Endodermal cell (in vitro differentiated cells): Measurements from ENCODE around the gene FNDC11. TPM values are rescaled to one million over a fixed set of nuclear protein-coding genes. Genes with fewer than 3 reads are reported as not detected.

Experiments
- DNase-seq: peaks from one replicate; pipeline ENCODE4 v3.0.0-alpha.2; 2017
- H3K27ac ChIP-seq: 2 replicates; pipeline ENCODE4 v1.5.1; 2013; ENCODE audit warnings: mild to moderate bottlenecking, low read depth, low read length, moderate library complexity
- H3K27me3 ChIP-seq: 2 replicates; pipeline ENCODE4 v1.6.1; 2013; ENCODE audit warnings: mild to moderate bottlenecking, low read length, moderate library complexity; ENCODE audit not compliant: insufficient read depth, control insufficient read depth, poor library complexity, severe bottlenecking
- H3K36me3 ChIP-seq: 2 replicates; pipeline ENCODE4 v1.7.0; 2013; ENCODE audit warnings: mild to moderate bottlenecking, low read length, moderate library complexity; ENCODE audit not compliant: control insufficient read depth, insufficient read depth
- H3K4me1 ChIP-seq: one replicate; pipeline ENCODE4 v1.7.0; 2013; ENCODE audit warnings: low read length; ENCODE audit not compliant: control insufficient read depth, insufficient read depth
- H3K4me3 ChIP-seq: 2 replicates; pipeline ENCODE4 v1.5.1; 2013; ENCODE audit warnings: mild to moderate bottlenecking, low read length, moderate library complexity
- H3K9ac ChIP-seq: 2 replicates; pipeline ENCODE4 v1.6.1; 2013; ENCODE audit warnings: mild to moderate bottlenecking, low read length, moderate library complexity; ENCODE audit not compliant: poor library complexity, severe bottlenecking; ENCODE audit errors: extremely low read depth
- H3K9me3 ChIP-seq: 2 replicates; pipeline ENCODE4 v1.6.1; 2013; ENCODE audit warnings: mild to moderate bottlenecking, low read length, moderate library complexity; ENCODE audit not compliant: control insufficient read depth
- H3K27ac Mint-ChIP-seq: 2 replicates; pipeline ENCODE4 v1.8.0; 2020; ENCODE audit warnings: mixed read lengths
- H3K27me3 Mint-ChIP-seq: 2 replicates; pipeline ENCODE4 v1.8.0; 2021; ENCODE audit warnings: mild to moderate bottlenecking, mixed read lengths; ENCODE audit not compliant: insufficient read depth
- H3K36me3 Mint-ChIP-seq: 2 replicates; pipeline ENCODE4 v1.8.0; 2020; ENCODE audit warnings: low read depth, mixed read lengths
- H3K4me1 Mint-ChIP-seq: 2 replicates; pipeline ENCODE4 v1.8.0; 2020; ENCODE audit warnings: mixed read lengths
- H3K4me3 Mint-ChIP-seq: 2 replicates; pipeline ENCODE4 v1.8.0; 2020; ENCODE audit warnings: mild to moderate bottlenecking, moderate library complexity, mixed read lengths
- H3K9me3 Mint-ChIP-seq: 2 replicates; pipeline ENCODE4 v1.8.0; 2020; ENCODE audit warnings: mild to moderate bottlenecking, mixed read lengths
- CTCF ChIP-seq: fragments of 200-600 bp; sonication (generic); conservative IDR thresholded peaks from 2 replicates; pipeline ENCODE4 v1.5.0; 2021; ENCODE audit warnings: antibody characterized with exemption, mild to moderate bottlenecking
- WGBS, 2 experiments: methylation state at CpG; one replicate each; pipeline versions ENCODE4 v1.1.5 to v1.1.7; 2013; ENCODE audit warnings: missing lambda C conversion rate in 2 of 2, mixed read lengths in 1 of 2; ENCODE audit not compliant: insufficient coverage in 1 of 2, insufficient read length in 1 of 2; 5-methylcytosine and 5-hydroxymethylcytosine counted together
- total RNA-seq, 2 donors: library from RNA; stranded (reverse); fragmentation: NEBNext Ultra II Directional in 1 of 2; extraction: Animal tissue kit (Norgen Biotek cat#: 25700) in 1 of 2; gene quantifications; 2 replicates in 1 of 2; 3 replicates in 1 of 2; pipeline ENCODE4 v1.2.1, GENCODE V29; 2021

FNDC11 gene
- total RNA-seq, 2 donors from 2014 or later, result 1.8 to 2.4 TPM

GRCh38 chr20:63542696-63543095, 11.3 kb upstream of the FNDC11 start:
- Mint-ChIP-seq H3K9me3 (no peaks in the 10 kb centered on the region), H3K4me1 (peaks cover 7% of the 10 kb centered on the region), H3K36me3 (no peaks in the 10 kb centered on the region), H3K27ac (no peak overlapping the region), H3K27me3 (no peaks in the 10 kb centered on the region), H3K4me3 (no peak overlapping the region)
- H3K27me3 ChIP-seq, result no peaks in the 10 kb centered on the region
- H3K9ac ChIP-seq, result no peak overlapping the region
- no peak overlapping the region for H3K27ac ChIP-seq
- 91 to 92% methylated on average over 8 to 10 of the region's 10 CpGs for WGBS, 2 experiments
- no peaks in the 10 kb centered on the region for H3K36me3 ChIP-seq
- no peak for TF ChIP-seq CTCF
- no peaks in the 10 kb centered on the region for H3K4me1 ChIP-seq
- H3K4me3 ChIP-seq, result no peak overlapping the region
- DNase-seq, result no peak
- H3K9me3 ChIP-seq, result no peaks in the 10 kb centered on the region

GRCh38 chr20:63543131-63543530, 10.8 kb upstream of the FNDC11 start:
- Mint-ChIP-seq H3K4me1 (peaks cover 7% of the 10 kb centered on the region), H3K9me3 (no peaks in the 10 kb centered on the region), H3K4me3 (no peak overlapping the region), H3K27ac (no peak overlapping the region), H3K36me3 (no peaks in the 10 kb centered on the region), H3K27me3 (no peaks in the 10 kb centered on the region)
- H3K9me3 ChIP-seq, result no peaks in the 10 kb centered on the region
- H3K4me1 ChIP-seq, result no peaks in the 10 kb centered on the region
- no peaks in the 10 kb centered on the region for H3K36me3 ChIP-seq
- no peak for DNase-seq
- 90 to 92% methylated on average over 4 to 10 of the region's 10 CpGs for WGBS, 2 experiments
- TF ChIP-seq CTCF, result no peak
- H3K27me3 ChIP-seq, result no peaks in the 10 kb centered on the region
- no peak overlapping the region for H3K27ac ChIP-seq
- H3K4me3 ChIP-seq, result no peak overlapping the region
- H3K9ac ChIP-seq, result no peak overlapping the region

- Histone ChIP-seq H3K9ac (no peak overlapping the region), H3K27ac (no peak overlapping the region), H3K36me3 (no peaks in the 10 kb centered on the region), H3K4me1 (no peaks in the 10 kb centered on the region), H3K27me3 (no peaks in the 10 kb centered on the region), H3K9me3 (no peaks in the 10 kb centered on the region), H3K4me3 (no peak overlapping the region)
- Mint-ChIP-seq H3K36me3 (no peaks in the 10 kb centered on the region), H3K27me3 (no peaks in the 10 kb centered on the region), H3K9me3 (no peaks in the 10 kb centered on the region), H3K4me3 (no peak overlapping the region), H3K27ac (no peak overlapping the region), H3K4me1 (peaks cover 7% of the 10 kb centered on the region)
- 92 to 95% methylated on average over 4 to 6 of the region's 6 CpGs for WGBS, 2 experiments
- DNase-seq, result no peak
- no peak for TF ChIP-seq CTCF
Observed at GRCh38 chr20:63543733-63544132, 10.2 kb upstream of the FNDC11 start.
